ES-I3 (cell line): ENCODE data around the gene NBL1.

Source experiments
- H3K36me3 ChIP-seq: 2 replicates; pipeline ENCODE4 v1.6.1; 2013; ENCODE audit warnings: mild to moderate bottlenecking, low read length, control low read depth, moderate library complexity; ENCODE audit not compliant: insufficient read depth
- H3K4me1 ChIP-seq: 2 replicates; pipeline ENCODE4 v1.6.1; 2013; ENCODE audit warnings: mild to moderate bottlenecking, control low read depth, low read length; ENCODE audit not compliant: insufficient read depth
- H3K9ac ChIP-seq: 2 replicates; pipeline ENCODE4 v1.6.1; 2013; ENCODE audit warnings: low read depth, mild to moderate bottlenecking, low read length, moderate library complexity
- H3K9me3 ChIP-seq: 2 replicates; pipeline ENCODE4 v1.6.1; 2013; ENCODE audit warnings: mild to moderate bottlenecking, low read length, moderate library complexity; ENCODE audit not compliant: control insufficient read depth, insufficient read depth

The NBL1 gene

GRCh38 chr1:19682257-19682656 is 38.1 kb downstream of the NBL1 start:
- Histone ChIP-seq H3K4me1 (0 out of 2 replicates have a peak, but pooled peaks cover 3% of the 10 kb centered on the region), H3K9me3 (no peaks in the 10 kb centered on the region)

GRCh38 chr1:19682901-19683300 is 38.8 kb downstream of the NBL1 start:
- Histone ChIP-seq H3K36me3 (no peaks in the 10 kb centered on the region), H3K9me3 (no peaks in the 10 kb centered on the region), H3K4me1 (0 out of 2 replicates have a peak, but pooled peaks cover 3% of the 10 kb centered on the region), H3K9ac (no peak overlapping the region)

More at GRCh38 chr1:19682257-19682656, 38.1 kb downstream of the NBL1 start:
- Histone ChIP-seq H3K9ac (no peak overlapping the region), H3K36me3 (no peaks in the 10 kb centered on the region)

- H3K4me1 ChIP-seq: 0 out of 2 replicates have a peak, but pooled peaks cover 3% of the 10 kb centered on the region
- H3K9ac ChIP-seq: no peak overlapping the region
- no peaks in the 10 kb centered on the region for H3K36me3 ChIP-seq
- H3K9me3 ChIP-seq: no peaks in the 10 kb centered on the region
Measured at GRCh38 chr1:19683351-19683750, 39.2 kb downstream of the NBL1 start.

GRCh38 chr1:19684677-19685076 is 40.6 kb downstream of the NBL1 start:
- H3K9ac ChIP-seq: no peak overlapping the region
- 0 out of 2 replicates have a peak, but pooled peaks cover 3% of the 10 kb centered on the region for H3K4me1 ChIP-seq
- no peaks in the 10 kb centered on the region for H3K9me3 ChIP-seq
- H3K36me3 ChIP-seq: no peaks in the 10 kb centered on the region

GRCh38 chr1:19685994-19686393 is 41.9 kb downstream of the NBL1 start:
- Histone ChIP-seq H3K4me1 (0 out of 2 replicates have a peak, but pooled peaks cover 3% of the 10 kb centered on the region), H3K9me3 (no peaks in the 10 kb centered on the region), H3K36me3 (no peaks in the 10 kb centered on the region), H3K9ac (no peak overlapping the region)

GRCh38 chr1:19687414-19687813 is 43.3 kb downstream of the NBL1 start:
- Histone ChIP-seq H3K9me3 (no peaks in the 10 kb centered on the region), H3K4me1 (0 out of 2 replicates have a peak, but pooled peaks cover 3% of the 10 kb centered on the region), H3K9ac (no peak overlapping the region), H3K36me3 (no peaks in the 10 kb centered on the region)

GRCh38 chr1:19688041-19688842 is 44.1 kb downstream of the NBL1 start:
- H3K4me1 ChIP-seq: 0 out of 2 replicates have a peak, but pooled peaks cover 3% of the 10 kb centered on the region
- no peaks in the 10 kb centered on the region for H3K9me3 ChIP-seq
- no peak overlapping the region for H3K9ac ChIP-seq
- H3K36me3 ChIP-seq: no peaks in the 10 kb centered on the region

GRCh38 chr1:19689085-19689757 is 45.1 kb downstream of the NBL1 start:
- Histone ChIP-seq H3K36me3 (no peaks in the 10 kb centered on the region), H3K9ac (no peak overlapping the region), H3K9me3 (no peaks in the 10 kb centered on the region), H3K4me1 (0 out of 2 replicates have a peak, but pooled peaks cover 3% of the 10 kb centered on the region)

GRCh38 chr1:19689856-19690255 is 45.7 kb downstream of the NBL1 start:
- H3K4me1 ChIP-seq: 0 out of 2 replicates have a peak, but pooled peaks cover 3% of the 10 kb centered on the region
- H3K9me3 ChIP-seq: no peaks in the 10 kb centered on the region
- no peaks in the 10 kb centered on the region for H3K36me3 ChIP-seq
- H3K9ac ChIP-seq: no peak overlapping the region

GRCh38 chr1:19690342-19690741 is 46.2 kb downstream of the NBL1 start:
- H3K36me3 ChIP-seq: no peaks in the 10 kb centered on the region

GRCh38 chr1:19694298-19694697 is 50.2 kb downstream of the NBL1 start:
- H3K9ac ChIP-seq: no peak overlapping the region
- H3K4me1 ChIP-seq: no peaks in the 10 kb centered on the region
- H3K9me3 ChIP-seq: no peaks in the 10 kb centered on the region
- no peaks in the 10 kb centered on the region for H3K36me3 ChIP-seq

More at GRCh38 chr1:19690342-19690741, 46.2 kb downstream of the NBL1 start:
- H3K9ac ChIP-seq: no peak overlapping the region
- H3K4me1 ChIP-seq: 0 out of 2 replicates have a peak, but pooled peaks cover 3% of the 10 kb centered on the region
- no peaks in the 10 kb centered on the region for H3K9me3 ChIP-seq

- H3K36me3 ChIP-seq: no peaks in the 10 kb centered on the region
- no peaks in the 10 kb centered on the region for H3K4me1 ChIP-seq
- no peaks in the 10 kb centered on the region for H3K9me3 ChIP-seq
- no peak overlapping the region for H3K9ac ChIP-seq
Measured at GRCh38 chr1:19695772-19696171, 51.7 kb downstream of the NBL1 start.

- Histone ChIP-seq H3K4me1 (no peaks in the 10 kb centered on the region), H3K9ac (no peak overlapping the region), H3K9me3 (no peaks in the 10 kb centered on the region), H3K36me3 (no peaks in the 10 kb centered on the region)
Measured at GRCh38 chr1:19696820-19697219, 52.7 kb downstream of the NBL1 start.

- Histone ChIP-seq H3K9ac (no peak overlapping the region), H3K36me3 (no peaks in the 10 kb centered on the region), H3K4me1 (no peaks in the 10 kb centered on the region), H3K9me3 (no peaks in the 10 kb centered on the region)
Measured at GRCh38 chr1:19698181-19698580, 54.1 kb downstream of the NBL1 start.
